ENCODE data around the gene HTR2A.
"Not testable (repeated sequence)": the region's sequence is repeated elsewhere in the genome, so short reads cannot be mapped to it uniquely, and the experiment has no call there.

The HTR2A gene

DNA sequence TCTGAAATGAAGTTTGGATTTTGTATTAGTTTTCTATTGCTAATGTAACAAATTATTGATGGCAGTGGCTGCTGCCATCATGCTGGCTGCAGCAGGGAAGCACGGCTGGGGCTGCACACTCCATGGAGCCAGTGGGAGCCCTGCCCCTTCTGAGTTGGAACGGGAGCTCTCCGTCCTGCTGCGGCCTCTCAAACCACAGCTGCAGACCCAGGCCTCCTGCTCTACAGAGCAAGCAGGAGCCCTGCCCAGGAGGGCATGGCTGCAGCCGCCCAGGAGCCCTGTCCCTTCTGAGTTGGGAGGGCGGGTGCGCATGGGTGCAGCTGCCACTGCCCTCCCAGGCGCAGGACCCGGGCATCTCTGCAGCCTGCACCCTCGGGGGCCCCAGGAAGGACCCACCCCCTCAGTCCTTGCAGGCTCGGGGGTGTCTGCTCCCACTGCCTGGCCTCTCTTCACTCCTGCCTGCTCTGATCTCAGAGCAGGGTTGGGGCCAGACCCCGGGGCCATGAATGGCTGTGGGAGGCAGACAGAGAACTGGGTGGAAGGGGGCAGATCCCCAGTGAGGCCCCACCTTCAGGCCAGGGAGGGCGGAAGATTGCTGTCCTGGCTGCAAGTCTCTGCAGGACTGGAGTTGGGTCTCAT lies 78.9 kb downstream of the HTR2A start:
- no peak for DNase-seq
- intact Hi-C loops (cut with DNase I): no loop called here

DNA sequence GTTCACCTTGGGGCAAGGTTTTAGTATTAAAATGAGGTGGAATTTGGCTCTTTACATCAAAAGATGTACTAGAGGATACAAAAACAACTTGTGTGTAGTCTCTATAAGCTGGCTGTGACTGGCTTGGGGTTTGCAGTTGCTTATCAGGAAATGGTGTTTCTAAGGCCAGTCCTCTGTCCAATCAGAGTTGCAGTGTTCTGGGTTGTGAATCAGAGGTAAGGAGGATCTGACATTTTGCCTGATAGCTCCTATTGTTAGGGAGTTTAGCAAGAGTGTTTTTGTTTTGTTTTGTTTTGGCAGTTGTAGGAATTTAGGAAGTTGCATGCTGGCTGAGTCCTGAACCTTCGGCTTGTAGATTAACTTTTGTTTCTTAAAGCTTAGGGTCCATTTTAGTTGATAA lies 79.8 kb downstream of the HTR2A start:
- no peak for DNase-seq
- intact Hi-C loops (cut with DNase I): no loop called here

DNA sequence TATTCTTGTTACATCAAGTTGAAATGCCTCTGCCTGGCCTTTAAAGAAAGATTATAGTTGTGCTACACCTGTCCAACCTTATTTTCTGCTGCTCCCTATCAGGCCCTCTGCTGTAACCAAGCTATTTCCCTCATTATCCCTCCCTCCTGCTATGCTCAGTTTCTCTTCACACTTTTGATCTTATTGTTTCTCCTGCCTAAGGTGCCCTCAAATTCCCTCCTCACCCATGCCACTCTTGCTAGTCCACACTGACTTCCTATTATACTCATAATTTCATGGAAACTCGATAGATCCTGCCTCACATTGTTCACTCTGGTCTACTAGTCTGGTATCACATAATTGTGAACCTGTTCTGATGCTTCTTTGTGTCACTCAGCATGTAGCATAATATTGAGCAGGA lies 80.5 kb downstream of the HTR2A start:
- intact Hi-C loops (cut with DNase I): no loop called here
- DNase-seq: no peak

DNA sequence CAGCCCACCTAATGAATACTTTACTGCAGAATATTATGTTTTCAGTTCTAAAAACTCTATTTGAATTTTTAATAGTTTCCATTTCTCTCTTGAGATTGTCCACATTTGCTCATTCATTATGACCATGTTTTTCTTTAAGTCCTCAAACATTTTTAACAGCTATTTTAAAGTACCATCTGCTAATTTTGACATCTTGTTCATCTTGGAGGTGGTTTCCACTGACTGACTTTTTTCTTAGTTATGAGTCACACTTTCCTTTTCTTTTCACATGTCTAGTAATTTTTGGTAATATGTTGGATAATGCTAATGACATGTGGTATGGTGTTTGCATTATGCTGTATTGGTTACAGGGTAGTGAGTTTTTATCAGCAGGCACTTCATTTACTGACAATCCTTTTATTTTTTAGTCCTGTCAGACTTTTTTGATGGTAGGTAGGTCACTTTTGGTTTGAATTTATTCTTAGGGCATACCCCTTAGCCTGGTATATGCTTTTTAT lies 84.5 kb downstream of the HTR2A start:
- intact Hi-C loops (cut with DNase I): no loop called here
- DNase-seq: no peak

DNA sequence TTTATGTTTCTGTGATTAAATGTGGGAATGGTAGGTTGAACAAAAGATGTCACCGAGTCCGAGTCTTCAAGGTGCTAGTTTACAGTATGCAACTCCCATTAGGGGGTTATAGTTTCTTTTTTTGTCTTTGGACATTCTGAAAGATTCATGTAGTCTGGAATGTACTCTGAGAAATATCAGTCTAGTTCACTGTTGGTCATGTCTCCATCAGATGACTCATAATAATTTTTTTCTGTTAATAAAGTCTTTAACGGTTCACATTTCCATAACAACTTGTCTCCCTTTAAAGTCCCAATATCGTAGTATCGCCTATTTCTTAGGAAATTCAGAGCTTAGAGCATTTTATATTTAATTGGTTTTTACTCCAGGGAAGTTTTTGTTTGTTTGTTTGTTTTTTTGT lies 86.4 kb downstream of the HTR2A start:
- no peak for DNase-seq
- intact Hi-C loops (cut with DNase I): no loop called here

DNA sequence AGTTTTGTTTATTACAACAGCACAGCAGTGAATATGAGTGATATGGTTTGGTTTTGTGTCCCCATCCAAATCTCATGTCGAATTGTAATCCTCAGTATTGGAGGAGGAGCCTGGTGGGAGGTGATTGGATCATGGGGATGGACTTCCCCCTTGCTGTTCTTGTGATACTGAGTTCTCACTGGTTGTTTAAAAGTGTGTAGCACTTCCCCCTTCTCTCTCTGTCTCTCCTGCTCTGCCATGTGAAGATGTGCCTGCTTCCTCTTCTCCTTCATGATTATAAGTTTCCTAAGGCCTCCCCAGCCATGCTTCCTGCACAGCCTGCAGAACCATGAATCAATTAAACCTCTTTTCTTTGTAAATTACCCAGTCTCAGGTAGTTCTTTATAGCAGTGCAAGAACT lies 91.9 kb downstream of the HTR2A start:
- intact Hi-C loops (cut with DNase I); DNase-seq: not testable (repeated sequence)

DNA sequence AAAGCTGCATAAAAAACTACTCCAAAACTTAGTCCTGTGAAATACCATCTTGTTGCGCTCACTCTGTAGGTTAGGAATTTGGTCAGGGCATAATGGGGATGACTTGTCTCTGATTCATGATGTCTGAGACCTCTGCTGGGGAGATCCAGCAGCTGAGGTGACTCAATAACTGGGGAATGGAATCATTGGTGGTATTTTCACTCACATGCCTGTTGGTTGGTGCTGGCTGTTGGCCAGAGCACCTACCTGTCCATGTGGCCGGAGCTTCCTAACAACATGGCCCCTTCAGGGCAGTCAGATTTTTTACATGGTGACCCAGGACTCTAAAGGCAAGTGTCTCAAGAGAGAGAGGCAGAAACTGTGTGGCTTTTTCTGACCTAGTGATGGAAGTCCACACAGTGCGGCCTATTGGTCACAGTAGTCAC lies 92.5 kb downstream of the HTR2A start:
- no peak for DNase-seq

DNA sequence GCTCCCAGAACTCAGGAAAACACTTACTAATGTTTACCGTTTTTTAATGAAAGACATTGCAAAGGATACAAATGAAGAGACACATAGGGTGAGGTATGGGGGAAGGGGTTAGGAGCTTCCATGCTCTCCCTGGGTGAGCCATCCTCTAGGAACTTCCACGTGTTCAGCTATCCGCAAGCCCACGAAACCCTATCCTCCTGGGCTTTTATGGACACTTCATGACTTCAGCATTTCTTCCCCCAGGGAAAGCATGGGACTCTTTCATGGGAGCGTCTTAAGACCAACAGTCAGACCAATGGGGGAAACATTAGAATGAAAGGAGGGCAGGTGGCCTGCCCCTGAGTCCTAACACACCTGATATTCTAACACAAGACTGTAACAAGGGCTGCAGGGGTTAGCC lies 93.3 kb downstream of the HTR2A start:
- intact Hi-C loops (cut with DNase I): no loop called here
- no peak for DNase-seq

More for the DNA sequence above, 92.5 kb downstream of the HTR2A start:
- intact Hi-C loops (cut with DNase I): no loop called here

DNA sequence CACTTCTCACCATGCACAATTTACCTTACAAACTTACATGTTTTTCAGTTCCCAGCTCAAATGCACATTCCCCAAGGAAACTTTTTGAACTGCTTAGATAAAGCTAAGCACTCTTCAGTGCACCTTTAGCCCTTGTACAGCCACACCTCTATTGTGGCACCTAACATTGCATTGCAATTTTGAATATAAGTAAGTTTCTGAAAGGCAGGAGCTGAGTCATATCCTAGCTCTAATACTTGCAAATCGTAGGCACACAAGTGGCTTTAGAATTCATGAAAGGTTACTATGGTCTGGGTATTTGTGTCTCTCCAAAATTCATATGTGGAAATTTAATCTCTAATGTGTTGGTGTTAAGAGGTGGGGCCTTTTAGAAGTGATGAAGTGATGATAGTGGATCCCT lies 95.0 kb downstream of the HTR2A start:
- no peak for DNase-seq
- intact Hi-C loops (cut with DNase I): no loop called here

DNA sequence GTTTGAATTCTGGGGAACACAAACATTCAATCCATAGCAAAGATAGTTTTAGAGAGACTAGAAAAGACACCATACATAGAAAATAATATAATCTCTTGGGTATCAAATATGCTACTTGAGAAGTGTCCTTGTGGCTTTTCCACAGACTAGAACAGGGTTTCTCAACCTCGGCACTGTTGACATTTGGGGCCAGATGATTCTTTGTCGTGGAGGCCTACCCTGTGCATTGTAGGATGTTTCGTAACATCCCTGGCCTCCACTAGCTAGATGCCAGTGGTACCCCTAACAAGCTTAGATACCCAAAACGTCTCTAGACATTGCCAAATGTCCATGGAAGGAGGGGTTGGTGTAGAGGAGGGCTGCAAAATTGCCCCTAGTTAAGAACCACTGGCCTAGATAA lies 97.7 kb downstream of the HTR2A start:
- no peak for DNase-seq
- intact Hi-C loops (cut with DNase I): no loop called here

DNA sequence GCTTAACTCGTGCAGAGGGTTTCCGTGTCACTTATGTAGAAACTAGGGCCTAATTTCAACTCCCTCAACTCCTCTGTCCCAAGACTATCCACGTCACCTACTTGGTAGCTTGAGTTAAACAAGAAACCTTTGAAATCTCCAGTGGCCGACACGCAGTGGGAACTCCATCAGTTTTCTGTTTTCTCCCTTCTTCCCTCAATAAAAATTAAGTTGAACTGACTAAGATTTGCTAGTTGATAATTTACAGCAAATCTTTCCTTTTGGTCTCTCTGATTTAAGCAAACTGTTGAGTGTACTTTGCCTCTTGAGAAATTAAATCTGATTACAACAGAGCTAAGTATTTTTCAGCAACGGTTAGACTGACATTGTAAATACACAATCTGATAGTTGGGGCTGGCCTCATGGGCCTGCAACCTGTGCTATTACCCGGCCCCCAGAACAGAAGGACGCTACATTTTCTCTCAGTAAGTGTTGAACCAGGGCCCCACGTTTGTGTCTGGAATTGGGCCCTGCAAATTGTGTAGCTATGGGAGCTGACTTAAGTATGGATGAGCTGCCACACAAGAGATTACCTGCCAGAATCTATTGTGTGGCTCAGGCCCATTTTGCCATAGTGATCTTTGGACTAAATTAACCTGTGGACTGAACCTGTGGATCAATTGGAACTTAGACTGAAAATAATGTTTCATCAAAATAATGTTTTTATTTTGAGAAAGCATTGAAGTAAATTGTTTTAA lies 99.2 kb downstream of the HTR2A start:
- intact Hi-C loops (cut with DNase I): no loop called here
- peak in 4 of 42 donors; percentile 1 to 11 (median 6) for DNase-seq

DNA sequence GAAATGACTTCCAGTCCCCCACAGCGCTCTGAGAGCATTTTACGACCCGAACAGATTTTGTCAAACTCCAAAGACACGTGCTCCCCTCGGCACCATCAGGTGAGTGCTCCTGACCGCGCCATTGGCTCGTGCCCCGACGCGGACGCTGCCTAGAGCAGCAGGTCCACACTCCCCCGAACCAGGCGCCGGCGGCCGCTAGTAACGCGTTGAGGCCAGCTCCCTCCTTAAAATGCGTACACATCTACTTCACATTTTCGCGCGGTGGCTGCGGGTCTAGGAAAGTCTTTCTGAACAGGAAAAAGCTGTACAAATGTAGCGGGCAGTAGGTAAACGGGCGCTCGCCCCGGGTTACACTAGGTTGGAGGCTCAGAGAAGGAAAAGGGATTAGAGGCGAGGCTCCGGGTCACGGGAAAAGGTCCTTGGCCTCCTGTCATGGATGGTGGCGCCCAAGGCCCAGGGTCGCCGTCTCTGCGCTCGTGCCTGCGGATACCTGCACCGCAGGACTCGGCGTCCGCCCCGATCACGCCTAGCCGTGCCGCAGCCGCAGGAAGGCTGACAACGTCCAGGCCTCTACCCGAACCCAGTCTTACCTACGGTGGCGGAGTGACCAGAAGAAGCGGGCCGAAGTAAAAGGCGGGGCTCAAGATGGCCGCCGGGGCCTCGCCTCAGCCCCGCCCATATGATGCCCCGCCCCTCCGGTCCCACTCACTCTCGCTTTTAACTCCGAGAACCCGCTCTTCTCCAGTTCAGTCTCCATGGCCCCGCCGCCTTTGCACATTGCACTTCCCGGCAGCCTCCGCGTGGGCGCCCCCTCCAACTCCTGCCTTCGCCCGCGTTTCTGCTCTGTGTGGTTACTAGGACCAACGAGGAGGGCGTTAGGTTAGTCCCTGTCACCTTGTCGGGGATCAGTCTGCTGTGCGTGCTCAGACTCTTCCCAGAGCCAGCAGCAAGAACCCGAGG lies 100.1 kb downstream of the HTR2A start, which contains the start of gene ESD:
ESD (minus strand) TSS at position 647 of the 960 bp plus-strand sequence. CDS start 5,748 bp downstream, outside the sequence.
- peak; percentile 88 to 98 (median 93) for DNase-seq
- intact Hi-C loops (cut with DNase I): no loop called here

DNA sequence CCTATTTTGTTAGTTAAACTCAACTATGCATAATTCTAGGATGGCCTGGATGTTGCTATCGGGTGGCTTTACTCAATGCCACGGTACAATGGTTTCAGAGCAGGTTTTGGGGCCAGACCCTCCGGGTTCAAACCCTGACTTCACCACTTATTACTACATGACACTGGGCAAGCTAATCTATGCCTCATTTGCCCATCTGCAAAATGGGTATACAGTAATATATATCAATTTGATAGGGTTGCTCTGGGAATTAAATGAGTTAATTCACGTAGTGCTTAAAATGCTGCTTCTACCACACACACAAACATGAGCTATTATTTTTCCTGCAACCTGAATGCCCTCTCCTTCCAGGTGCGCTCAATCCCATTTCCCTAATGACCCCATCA lies 100.7 kb downstream of the HTR2A start:
- intact Hi-C loops (cut with DNase I): no loop called here
- no peak for DNase-seq

DNA sequence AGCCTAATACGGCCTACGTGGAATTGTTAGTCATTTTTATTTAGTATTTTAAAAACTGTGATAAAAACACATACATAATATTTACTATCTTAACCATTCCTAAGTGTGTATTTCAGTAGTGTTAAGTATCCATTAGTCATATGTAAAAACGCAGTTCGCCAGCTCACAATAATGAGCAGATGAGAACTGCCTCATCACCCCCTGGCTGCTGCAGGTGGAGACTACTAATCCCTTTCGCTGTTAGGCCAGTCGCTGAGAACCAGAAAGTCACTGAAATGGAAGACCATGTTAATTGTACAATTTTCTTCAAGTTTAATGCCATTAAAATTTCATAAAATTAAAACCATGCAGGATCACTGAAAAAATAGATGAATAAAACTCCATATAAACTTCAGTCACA lies 101.5 kb downstream of the HTR2A start:
- intact Hi-C loops (cut with DNase I): no loop called here
- DNase-seq: no peak

DNA sequence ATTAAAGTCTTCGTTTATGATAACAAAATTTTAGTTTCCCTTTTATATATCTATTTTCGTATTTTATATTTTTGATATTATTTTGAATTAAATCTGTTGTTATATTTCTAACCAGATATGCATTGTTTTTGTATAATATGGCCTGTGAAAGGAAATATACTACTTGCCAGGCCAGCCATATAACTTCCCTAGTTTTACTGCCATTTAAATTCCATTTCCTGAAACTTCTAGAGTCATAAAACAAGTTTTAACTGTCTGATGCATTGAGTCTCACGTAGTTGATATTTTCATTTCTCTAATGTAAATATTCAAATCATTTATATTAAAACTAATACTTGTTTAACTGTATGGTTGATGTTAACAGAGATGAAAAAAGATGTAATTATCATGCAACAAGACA lies 113.3 kb downstream of the HTR2A start:
- no peak for DNase-seq
- intact Hi-C loops (cut with DNase I): no loop called here

DNA sequence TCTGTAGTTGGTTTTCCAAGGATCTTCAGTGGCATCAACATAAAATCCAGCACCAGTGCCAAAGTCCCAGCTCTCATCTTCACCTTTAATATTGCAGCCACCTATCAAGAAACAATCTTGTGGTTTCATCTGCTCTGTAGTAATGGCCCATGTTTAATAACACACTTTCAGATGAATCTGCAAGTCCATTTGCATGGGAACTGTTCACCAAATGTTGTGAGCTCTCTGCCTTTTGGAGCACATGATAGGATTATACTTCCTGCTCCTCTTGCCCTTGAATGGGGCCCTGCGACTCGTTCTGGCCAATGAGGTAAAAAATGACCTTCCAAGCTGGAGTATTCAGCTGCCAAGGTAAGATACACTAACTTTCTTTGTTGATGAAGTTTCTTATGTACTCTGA lies 114.2 kb downstream of the HTR2A start:
- no peak for DNase-seq
- intact Hi-C loops (cut with DNase I): no loop called here

DNA sequence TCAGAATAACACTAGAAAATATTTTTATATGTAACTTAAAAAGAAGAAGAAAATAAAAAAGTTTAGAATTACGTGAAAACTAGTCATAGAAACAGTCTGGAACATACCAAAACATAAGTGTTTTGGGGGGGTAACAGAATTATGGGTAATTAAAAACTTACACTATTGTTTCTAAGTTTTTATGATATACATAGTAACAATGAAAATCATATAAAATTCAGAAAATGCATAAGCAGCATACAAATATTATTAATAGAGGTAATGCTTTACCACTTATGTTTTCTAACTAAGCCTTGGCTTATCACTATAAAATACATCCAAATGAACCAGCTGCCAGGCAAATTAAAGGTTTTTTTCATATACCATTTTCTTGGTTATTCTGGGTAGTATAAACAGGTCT lies 114.8 kb downstream of the HTR2A start:
- intact Hi-C loops (cut with DNase I): no loop called here
- DNase-seq: no peak

Data from head of caudate nucleus (tissue), 42 donors.